Measurements from ENCODE around the gene CSF1R. TPM values are rescaled to one million over a fixed set of nuclear protein-coding genes. Genes with fewer than 3 reads are reported as not detected.
A peak's percentile ranks its signal among the peaks of the same experiment; 100 is the strongest.

Gene CSF1R
- total RNA-seq, 3 donors from 2014 or later (not counting 1 experiment from before 2014, with no cell fraction given), result 4.9 to 39.0 (median 7.8) TPM

DNA sequence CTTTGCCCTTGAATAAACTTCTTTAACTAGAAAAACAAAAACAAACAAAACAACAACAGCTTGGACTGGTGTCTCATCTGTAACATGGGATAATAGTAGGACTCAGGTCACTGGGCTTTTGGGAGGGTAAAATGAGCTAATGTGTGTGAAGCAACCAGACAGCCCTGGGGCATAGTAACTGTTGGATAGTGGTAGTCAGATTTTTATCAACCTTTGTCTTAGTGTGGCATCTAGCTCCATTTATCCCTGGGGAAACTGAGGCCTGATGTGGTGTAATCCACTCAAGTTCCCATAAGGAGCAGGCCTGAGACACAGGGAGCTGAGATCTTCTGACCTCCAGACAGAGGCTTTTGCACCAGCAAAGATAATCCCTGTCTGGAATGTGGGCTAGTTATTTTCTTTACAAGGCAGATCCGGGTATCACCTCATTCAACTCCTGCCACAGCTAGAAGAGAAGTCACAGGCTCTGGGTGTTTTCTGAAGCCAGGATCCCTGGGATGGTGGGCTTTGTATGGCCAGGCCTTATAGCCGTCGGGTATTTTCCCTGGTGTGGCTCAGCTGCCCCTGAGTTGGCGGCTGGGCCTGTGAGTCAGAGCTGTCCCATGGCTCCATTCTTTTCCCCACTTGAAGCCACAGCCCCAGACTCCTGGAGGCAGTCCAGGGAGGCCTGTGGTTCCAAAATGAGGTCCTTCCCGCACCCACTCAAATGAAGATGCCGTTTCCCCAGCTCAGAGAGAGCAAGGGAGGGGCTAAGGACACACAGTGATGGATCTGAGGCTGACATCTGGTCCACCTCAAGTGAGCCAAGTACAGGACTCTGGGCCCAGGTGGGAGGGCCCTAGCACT lies 26.1 kb upstream of the CSF1R start:
- Mint-ChIP-seq H3K9me3 (no peaks in the 10 kb centered on the region), H3K27ac (peak overlapping the region in 1 of 2 donors; percentile 21)
- 78% methylated on average over 6 of the region's 6 CpGs for WGBS (ENCODE audit: insufficient coverage)

DNA sequence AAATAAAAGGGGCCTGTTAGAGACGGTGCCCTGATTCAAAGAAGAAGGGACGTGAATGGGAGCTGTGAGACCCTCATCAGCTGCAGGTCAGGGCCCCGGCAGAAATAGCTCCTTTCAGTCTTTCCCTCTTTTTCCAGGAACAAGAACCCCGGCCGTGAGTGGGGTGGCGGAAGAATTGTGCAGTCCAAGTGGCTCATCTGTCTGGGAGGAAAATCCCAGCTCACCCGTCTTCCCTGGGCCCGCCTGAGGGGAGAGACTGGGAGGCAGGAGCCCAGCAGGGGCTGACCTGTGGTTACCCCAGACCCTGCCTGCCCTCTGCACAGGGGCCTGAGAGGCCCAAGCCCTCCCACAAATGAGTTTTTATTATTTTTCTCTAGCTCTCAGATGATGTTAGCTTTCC lies 24.8 kb upstream of the CSF1R start:
- DNase-seq (no peak), ATAC-seq (no peak)
- H3K27me3 Mint-ChIP-seq (ENCODE audit: low read depth in 2 of 2), result peaks cover 0 to 16% of the 10 kb centered on the region in 2 donors
- intact Hi-C loops (cut with micrococcal nuclease), result no loop called here
- no peaks in the 10 kb centered on the region for H3K36me3 Mint-ChIP-seq
- no peak overlapping the region for H3K27ac ChIP-seq (ENCODE audit: low read length)
- no peak overlapping the region for H3K4me3 ChIP-seq (ENCODE audit: low read length)
- no peak overlapping the region for H3K4me3 Mint-ChIP-seq
- H3K36me3 ChIP-seq (ENCODE audit: control insufficient read depth, insufficient read depth, low read length), result no peaks in the 10 kb centered on the region
- peaks cover 17% of the 10 kb centered on the region for H3K4me1 ChIP-seq (ENCODE audit: control insufficient read depth, insufficient read depth, low read length)
- TF ChIP-seq, protein P1, sequence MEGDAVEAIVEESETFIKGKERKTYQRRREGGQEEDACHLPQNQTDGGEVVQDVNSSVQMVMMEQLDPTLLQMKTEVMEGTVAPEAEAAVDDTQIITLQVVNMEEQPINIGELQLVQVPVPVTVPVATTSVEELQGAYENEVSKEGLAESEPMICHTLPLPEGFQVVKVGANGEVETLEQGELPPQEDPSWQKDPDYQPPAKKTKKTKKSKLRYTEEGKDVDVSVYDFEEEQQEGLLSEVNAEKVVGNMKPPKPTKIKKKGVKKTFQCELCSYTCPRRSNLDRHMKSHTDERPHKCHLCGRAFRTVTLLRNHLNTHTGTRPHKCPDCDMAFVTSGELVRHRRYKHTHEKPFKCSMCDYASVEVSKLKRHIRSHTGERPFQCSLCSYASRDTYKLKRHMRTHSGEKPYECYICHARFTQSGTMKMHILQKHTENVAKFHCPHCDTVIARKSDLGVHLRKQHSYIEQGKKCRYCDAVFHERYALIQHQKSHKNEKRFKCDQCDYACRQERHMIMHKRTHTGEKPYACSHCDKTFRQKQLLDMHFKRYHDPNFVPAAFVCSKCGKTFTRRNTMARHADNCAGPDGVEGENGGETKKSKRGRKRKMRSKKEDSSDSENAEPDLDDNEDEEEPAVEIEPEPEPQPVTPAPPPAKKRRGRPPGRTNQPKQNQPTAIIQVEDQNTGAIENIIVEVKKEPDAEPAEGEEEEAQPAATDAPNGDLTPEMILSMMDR (IDR thresholded peaks at IDR 0.05), result no peak
- H3K27me3 ChIP-seq (ENCODE audit: control insufficient read depth, insufficient read depth, low read length), result no peaks in the 10 kb centered on the region
- no peak overlapping the region for H3K27ac Mint-ChIP-seq
- WGBS (ENCODE audit: insufficient coverage), result 93% methylated on average over 8 of the region's 8 CpGs
- H3K9me3 Mint-ChIP-seq, result no peaks in the 10 kb centered on the region
- H3K4me1 Mint-ChIP-seq, result peaks cover 12 to 15% of the 10 kb centered on the region in 2 donors
- H3K9me3 ChIP-seq (ENCODE audit: control insufficient read depth, insufficient read depth, low read length), result no peaks in the 10 kb centered on the region

More for the DNA sequence above, 26.1 kb upstream of the CSF1R start:
- H3K27me3 Mint-ChIP-seq (ENCODE audit: low read depth in 2 of 2), result peaks cover 0 to 13% of the 10 kb centered on the region in 2 donors
- Histone ChIP-seq H3K27me3 (ENCODE audit: control insufficient read depth, insufficient read depth, low read length) (no peaks in the 10 kb centered on the region), H3K4me3 (ENCODE audit: low read length) (no peak overlapping the region), H3K4me1 (ENCODE audit: control insufficient read depth, insufficient read depth, low read length) (peaks cover 11% of the 10 kb centered on the region), H3K9me3 (ENCODE audit: control insufficient read depth, insufficient read depth, low read length) (no peaks in the 10 kb centered on the region), H3K27ac (ENCODE audit: low read length) (no peak overlapping the region), H3K36me3 (ENCODE audit: control insufficient read depth, insufficient read depth, low read length) (no peaks in the 10 kb centered on the region)
- H3K36me3 Mint-ChIP-seq, result no peaks in the 10 kb centered on the region
- ATAC-seq (no peak), DNase-seq (no peak)
- H3K4me1 Mint-ChIP-seq, result peaks cover 12 to 15% of the 10 kb centered on the region in 2 donors
- TF ChIP-seq, protein P1 (IDR thresholded peaks at IDR 0.05), result no peak
- no peak overlapping the region for H3K4me3 Mint-ChIP-seq
- intact Hi-C loops (cut with micrococcal nuclease), result no loop called here

- H3K4me1 Mint-ChIP-seq, result peaks cover 12 to 15% of the 10 kb centered on the region in 2 donors
- intact Hi-C loops (cut with micrococcal nuclease), result no loop called here
- WGBS (ENCODE audit: insufficient coverage), result 55% methylated on average over 4 of the region's 4 CpGs
- ATAC-seq (no peak), DNase-seq (no peak)
- H3K27me3 Mint-ChIP-seq (ENCODE audit: low read depth in 2 of 2), result peaks cover 0 to 16% of the 10 kb centered on the region in 2 donors
- H3K36me3 ChIP-seq (ENCODE audit: control insufficient read depth, insufficient read depth, low read length), result no peaks in the 10 kb centered on the region
- H3K36me3 Mint-ChIP-seq, result no peaks in the 10 kb centered on the region
- peaks cover 17% of the 10 kb centered on the region for H3K4me1 ChIP-seq (ENCODE audit: control insufficient read depth, insufficient read depth, low read length)
- no peaks in the 10 kb centered on the region for H3K9me3 ChIP-seq (ENCODE audit: control insufficient read depth, insufficient read depth, low read length)
- no peaks in the 10 kb centered on the region for H3K9me3 Mint-ChIP-seq
- TF ChIP-seq, protein P1 (IDR thresholded peaks at IDR 0.05), result no peak
- H3K27ac Mint-ChIP-seq, result no peak overlapping the region
- H3K4me3 Mint-ChIP-seq, result no peak overlapping the region
- no peaks in the 10 kb centered on the region for H3K27me3 ChIP-seq (ENCODE audit: control insufficient read depth, insufficient read depth, low read length)
- no peak overlapping the region for H3K27ac ChIP-seq (ENCODE audit: low read length)
- no peak overlapping the region for H3K4me3 ChIP-seq (ENCODE audit: low read length)
Observed at GRCh38 chr5:150109921-150110320, 23.6 kb upstream of the CSF1R start.
